A549 (cell line): ENCODE data around the gene ZHX3.

ENCODE experiments used
- BHLHE40 ChIP-seq: IDR thresholded peaks from 2 replicates; pipeline ENCODE4 v1.6.1; 2012; ENCODE audit warnings: low read depth, low read length, inconsistent platforms
- CBX2 ChIP-seq: fragments of 200-600 bp; sonication (generic); IDR thresholded peaks from 2 replicates; pipeline ENCODE4 v1.6.1; 2016; ENCODE audit warnings: low read depth, mild to moderate bottlenecking, borderline replicate concordance
- CHD2 ChIP-seq: fragments of 150-350 bp; IDR thresholded peaks from 2 replicates; pipeline ENCODE4 v1.6.1; 2014; ENCODE audit warnings: low read length; ENCODE audit not compliant: partially characterized antibody
- CTCF ChIP-seq: fragments of >200 bp; sonication (Bioruptor Twin); formaldehyde crosslinking; IDR thresholded peaks from 3 replicates; pipeline ENCODE4 v1.5.1; 2016
- EHMT2 ChIP-seq: fragments of 200-600 bp; sonication (generic); IDR thresholded peaks from 2 replicates; pipeline ENCODE4 v1.6.1; 2016; ENCODE audit warnings: antibody characterized with exemption, low read depth, mild to moderate bottlenecking, moderate library complexity
- ELK1 ChIP-seq: fragments of 150-350 bp; IDR thresholded peaks from 2 replicates; pipeline ENCODE4 v1.6.1; 2014; ENCODE audit warnings: low read depth, mild to moderate bottlenecking, low read length
- FOXS1 ChIP-seq: fragments of 250-450 bp; sonication (Bioruptor Pico); IDR thresholded peaks from 2 replicates; pipeline ENCODE4 v1.5.0; 2020; ENCODE audit warnings: mild to moderate bottlenecking, moderate library complexity
- JUNB ChIP-seq: fragments of >200 bp; sonication (Bioruptor Twin); formaldehyde crosslinking; IDR thresholded peaks from 2 replicates; pipeline ENCODE4 v1.6.1; 2016
- MYC ChIP-seq: IDR thresholded peaks from 2 replicates; pipeline ENCODE4 v1.6.1; 2012; ENCODE audit warnings: mild to moderate bottlenecking, inconsistent platforms, low read length, improper control_type of control experiment, borderline replicate concordance
- NPAS2 ChIP-seq: fragments of 250-450 bp; sonication (Bioruptor Pico); IDR thresholded peaks from 2 replicates; pipeline ENCODE4 v1.8.0; 2022; ENCODE audit warnings: mild to moderate bottlenecking, moderate library complexity, borderline replicate concordance
- POLR2A ChIP-seq: IDR thresholded peaks from 2 replicates; pipeline ENCODE4 v1.6.1; 2012; ENCODE audit warnings: mild to moderate bottlenecking, low read length
- POLR2AphosphoS2 ChIP-seq: conservative IDR thresholded peaks from 2 replicates; pipeline ENCODE4 v1.6.1; 2012; ENCODE audit warnings: low read length, improper control_type of control experiment, inconsistent platforms
- REST ChIP-seq: fragments of 200-600 bp; sonication (generic); IDR thresholded peaks from 2 replicates; pipeline ENCODE4 v1.6.1; 2016; ENCODE audit warnings: antibody characterized with exemption, mild to moderate bottlenecking, moderate library complexity
- SMC3 ChIP-seq: fragments of >200 bp; sonication (Bioruptor Twin); formaldehyde crosslinking; IDR thresholded peaks from 3 replicates; pipeline ENCODE4 v1.6.1; 2018; ENCODE audit warnings: inconsistent platforms

GRCh38 chr20:41334036-41334435, 16.5 kb upstream of the ZHX3 start:
- TF ChIP-seq POLR2A (no peak), SMC3 (no peak), CHD2 (no peak), CTCF (no peak), REST (no peak), FOXS1 (CRISPR knock-in tag) (no peak), EHMT2 (no peak), JUNB (no peak), POLR2AphosphoS2 (no peak), BHLHE40 (no peak), CBX2 (no peak), MYC (no peak), ELK1 (no peak), NPAS2 (CRISPR knock-in tag) (no peak)
